ENCODE results near the gene ACOD1. TPM values are rescaled to one million over a fixed set of nuclear protein-coding genes. Genes with fewer than 3 reads are reported as not detected.

Gene ACOD1
- total RNA-seq, 1 experiment from 2014 or later: not detected

- Histone ChIP-seq H3K4me2 (ENCODE audit: insufficient read depth, insufficient read length, low read length) (no peak overlapping the region), H3K9me3 (ENCODE audit: control insufficient read depth, low read depth, low read length) (no peaks in the 10 kb centered on the region), H3K79me1 (ENCODE audit: insufficient read depth, low read depth, low read length, poor library complexity, severe bottlenecking) (no peaks in the 10 kb centered on the region), H3K23me2 (ENCODE audit: insufficient read length, low read depth, low read length, poor library complexity, severe bottlenecking) (no peaks in the 10 kb centered on the region), H3K4me1 (ENCODE audit: insufficient read depth, low read length) (no peaks in the 10 kb centered on the region; the same call in 1 of the 2 replicates), H2BK15ac (ENCODE audit: low read depth, low read length) (no peak overlapping the region), H3K56ac (ENCODE audit: insufficient read length, low read depth, low read length) (no peak overlapping the region), H3K18ac (ENCODE audit: insufficient read length, low read depth, low read length) (no peak overlapping the region), H4K5ac (ENCODE audit: insufficient read length, low read depth, low read length) (no peak overlapping the region), H3K27ac (ENCODE audit: insufficient read length, low read depth, low read length) (no peak overlapping the region), H2AK5ac (ENCODE audit: insufficient read length, low read length) (no peak overlapping the region), H4K8ac (replicated peaks; ENCODE audit: insufficient read length, low read depth, low read length) (no peak overlapping the region), H3K27me3 (ENCODE audit: insufficient read depth, low read length) (no peaks in the 10 kb centered on the region), H3K9ac (ENCODE audit: extremely low read depth, insufficient read length, low read length) (no peak overlapping the region), H3K79me2 (ENCODE audit: insufficient read depth, low read length) (no peaks in the 10 kb centered on the region), H3K14ac (ENCODE audit: insufficient read depth, low read length) (no peak overlapping the region), H2BK12ac (ENCODE audit: insufficient read length, low read depth, low read length) (no peak overlapping the region), H3T11ph (ENCODE audit: low read length) (no peak overlapping the region), H2BK120ac (ENCODE audit: low read depth, low read length, poor library complexity, severe bottlenecking) (no peak overlapping the region), H4K20me1 (ENCODE audit: control insufficient read depth, insufficient read depth, insufficient read length) (no peaks in the 10 kb centered on the region), H2BK5ac (ENCODE audit: insufficient read length, low read length) (no peak overlapping the region), H3K4ac (ENCODE audit: low read depth, low read length) (no peak overlapping the region), H4K91ac (ENCODE audit: insufficient read length, low read depth, low read length) (no peak overlapping the region), H2AFZ (ENCODE audit: low read length) (no peak overlapping the region), H2BK20ac (ENCODE audit: low read depth, low read length, poor library complexity, severe bottlenecking) (no peak overlapping the region), H3K23ac (ENCODE audit: insufficient read length, low read depth, low read length) (no peak overlapping the region)
- H3K9me3 Mint-ChIP-seq: no peaks in the 10 kb centered on the region
- H3K4me1 Mint-ChIP-seq: peaks cover 12 to 14% of the 10 kb centered on the region in 2 experiments
- no peak for TF ChIP-seq CTCF (conservative IDR thresholded peaks at IDR 0.05)
- H3K36me3 Mint-ChIP-seq (ENCODE audit: insufficient read depth in 1 of 3, low read depth in 3 of 3): no peaks in the 10 kb centered on the region
- DNase-seq: no peak
- H3K27ac Mint-ChIP-seq: no peak overlapping the region
- no CpG with 5 or more reads among the region's 5 CpGs for WGBS (ENCODE audit: extremely low coverage, insufficient read length, low lambda C conversion rate)
- peaks cover 16% of the 10 kb centered on the region for H3K27me3 Mint-ChIP-seq (ENCODE audit: low read depth)
- no peak overlapping the region for H3K4me3 Mint-ChIP-seq
These were observed 28.6 kb downstream of the ACOD1 start for GRCh38 chr13:76976929-76977328.

Measured in H9 (cell line).